ENCODE data around the gene RASD2. TPM values are rescaled to one million over a fixed set of nuclear protein-coding genes. Genes with fewer than 3 reads are reported as not detected.

RASD2 gene
- total RNA-seq, 4 donors from 2014 or later, result 4.7 to 45.9 (median 16.0) TPM

DNA sequence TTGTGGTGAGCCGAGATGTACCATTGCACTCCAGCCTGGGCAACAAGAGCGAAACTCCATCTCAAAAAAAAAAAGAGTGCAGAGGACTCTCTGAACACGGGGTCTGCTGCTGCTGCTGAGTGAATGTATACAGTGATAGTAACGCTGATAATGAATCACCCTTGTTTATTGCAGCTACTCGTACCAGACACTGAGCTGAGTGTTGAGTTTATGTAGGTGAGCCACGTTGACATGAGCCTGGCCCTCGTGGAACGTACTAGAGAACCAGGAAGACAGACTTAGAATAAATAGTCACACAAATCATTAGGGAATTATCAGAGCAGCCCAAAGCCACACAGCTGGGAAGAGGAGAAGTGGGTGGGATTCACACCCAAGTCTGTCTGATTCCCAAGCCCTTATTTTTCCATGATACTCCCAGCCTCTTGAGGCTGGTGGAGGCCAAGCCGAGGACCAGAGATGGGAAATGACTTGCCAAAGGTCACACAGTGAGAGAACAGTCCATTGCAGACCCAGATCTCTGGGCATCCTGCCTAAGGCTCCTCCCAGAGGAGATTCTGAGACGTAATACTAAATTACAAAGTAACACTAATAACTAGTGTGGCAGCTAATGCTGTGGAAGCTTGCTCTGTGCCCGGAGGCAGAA is 41.7 kb downstream of the RASD2 start:
- H3K9me3 ChIP-seq, result no peaks in the 10 kb centered on the region
- H3K36me3 ChIP-seq, result no peaks in the 10 kb centered on the region
- H3K4me1 ChIP-seq, result peaks cover 0 to 21% (median 5%) of the 10 kb centered on the region in 3 donors
- 46 to 60% methylated on average over 7 to 9 of the region's 11 CpGs for WGBS, 2 donors (ENCODE audit: low coverage in 1 of 2)
- no peak for ATAC-seq
- no peaks in the 10 kb centered on the region for H3K27me3 ChIP-seq
- TF ChIP-seq EP300 (IDR thresholded peaks at IDR 0.05) (no peak), POLR2AphosphoS5 (IDR thresholded peaks at IDR 0.05) (no peak), POLR2A (IDR thresholded peaks at IDR 0.05) (no peak)
- TF ChIP-seq, protein P1, sequence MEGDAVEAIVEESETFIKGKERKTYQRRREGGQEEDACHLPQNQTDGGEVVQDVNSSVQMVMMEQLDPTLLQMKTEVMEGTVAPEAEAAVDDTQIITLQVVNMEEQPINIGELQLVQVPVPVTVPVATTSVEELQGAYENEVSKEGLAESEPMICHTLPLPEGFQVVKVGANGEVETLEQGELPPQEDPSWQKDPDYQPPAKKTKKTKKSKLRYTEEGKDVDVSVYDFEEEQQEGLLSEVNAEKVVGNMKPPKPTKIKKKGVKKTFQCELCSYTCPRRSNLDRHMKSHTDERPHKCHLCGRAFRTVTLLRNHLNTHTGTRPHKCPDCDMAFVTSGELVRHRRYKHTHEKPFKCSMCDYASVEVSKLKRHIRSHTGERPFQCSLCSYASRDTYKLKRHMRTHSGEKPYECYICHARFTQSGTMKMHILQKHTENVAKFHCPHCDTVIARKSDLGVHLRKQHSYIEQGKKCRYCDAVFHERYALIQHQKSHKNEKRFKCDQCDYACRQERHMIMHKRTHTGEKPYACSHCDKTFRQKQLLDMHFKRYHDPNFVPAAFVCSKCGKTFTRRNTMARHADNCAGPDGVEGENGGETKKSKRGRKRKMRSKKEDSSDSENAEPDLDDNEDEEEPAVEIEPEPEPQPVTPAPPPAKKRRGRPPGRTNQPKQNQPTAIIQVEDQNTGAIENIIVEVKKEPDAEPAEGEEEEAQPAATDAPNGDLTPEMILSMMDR (IDR thresholded peaks at IDR 0.05), result no peak
- peak overlapping the region in 3 of 4 donors; percentile 44 to 69 (median 50) for H3K27ac ChIP-seq
- H3K4me3 ChIP-seq, result no peak overlapping the region

- TF ChIP-seq POLR2AphosphoS5 (IDR thresholded peaks at IDR 0.05), result no peak
- no peak for TF ChIP-seq POLR2A (IDR thresholded peaks at IDR 0.05)
- TF ChIP-seq, protein P1 (IDR thresholded peaks at IDR 0.05), result peak in 3 of 4 experiments; percentile 89 to 96 (median 95)
- no peak for TF ChIP-seq EP300 (IDR thresholded peaks at IDR 0.05)
- H3K4me1 ChIP-seq, result peaks cover 0 to 29% (median 5%) of the 10 kb centered on the region in 3 donors
- H3K27ac ChIP-seq, result peak overlapping the region in 3 of 4 donors; percentile 44 to 69 (median 50)
- ATAC-seq, result peak; percentile 63
- no peaks in the 10 kb centered on the region for H3K36me3 ChIP-seq
- H3K27me3 ChIP-seq, result no peaks in the 10 kb centered on the region
- no peak overlapping the region for H3K4me3 ChIP-seq
- no peaks in the 10 kb centered on the region for H3K9me3 ChIP-seq
- 83% methylated on average over 1 of the region's 13 CpGs; no CpG with 5 or more reads in 1 of the 2 donors for whole genome bisulfite sequencing, 2 donors (ENCODE audit: low coverage in 1 of 2)
Observed at GRCh38 chr22:35582861-35583670, 42.4 kb downstream of the RASD2 start.

- Histone ChIP-seq H3K36me3 (no peaks in the 10 kb centered on the region), H3K9me3 (no peaks in the 10 kb centered on the region), H3K27ac (no peak overlapping the region), H3K4me3 (no peak overlapping the region), H3K4me1 (peaks cover 0 to 42% (median 5%) of the 10 kb centered on the region in 3 donors), H3K27me3 (no peaks in the 10 kb centered on the region)
- ATAC-seq, result no peak
- TF ChIP-seq POLR2AphosphoS5 (IDR thresholded peaks at IDR 0.05) (no peak), EP300 (IDR thresholded peaks at IDR 0.05) (no peak)
- TF ChIP-seq, protein P1 (IDR thresholded peaks at IDR 0.05), result no peak
Observed at GRCh38 chr22:35586771-35587170, 46.1 kb downstream of the RASD2 start.

DNA sequence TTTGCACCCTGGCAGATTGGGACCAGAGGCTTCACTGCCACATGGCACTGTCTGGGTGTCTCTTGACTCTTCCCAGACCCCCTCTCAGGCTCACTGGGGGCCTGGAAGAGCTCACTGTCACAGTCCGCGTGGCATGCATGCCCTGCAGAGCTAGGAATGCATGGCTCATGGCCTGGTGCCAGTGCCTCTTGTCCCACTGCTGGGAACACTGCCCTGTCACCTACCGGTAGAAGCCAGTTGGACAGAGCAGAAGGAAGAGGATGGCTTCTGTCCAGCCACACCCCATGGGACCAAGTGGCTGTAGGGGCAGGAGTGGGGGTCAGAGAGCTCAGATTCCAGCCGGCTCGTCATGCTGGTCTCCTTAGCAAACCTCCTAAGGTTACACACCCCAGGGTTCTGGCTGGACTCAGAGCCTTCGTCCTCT is 46.8 kb downstream of the RASD2 start:
- peak; percentile 29 for ATAC-seq
- Histone ChIP-seq H3K4me3 (no peak overlapping the region), H3K27me3 (no peaks in the 10 kb centered on the region), H3K36me3 (no peaks in the 10 kb centered on the region), H3K4me1 (peaks cover 0 to 41% (median 6%) of the 10 kb centered on the region in 3 donors), H3K9me3 (no peaks in the 10 kb centered on the region), H3K27ac (peak overlapping the region in 2 of 4 donors; percentile 9 to 41)
- TF ChIP-seq POLR2A (IDR thresholded peaks at IDR 0.05) (no peak), POLR2AphosphoS5 (IDR thresholded peaks at IDR 0.05) (peak; percentile 43)
- 50% methylated on average over 2 of the region's 6 CpGs; no CpG with 5 or more reads in 1 of the 2 donors for WGBS, 2 donors (ENCODE audit: low coverage in 1 of 2)

DNA sequence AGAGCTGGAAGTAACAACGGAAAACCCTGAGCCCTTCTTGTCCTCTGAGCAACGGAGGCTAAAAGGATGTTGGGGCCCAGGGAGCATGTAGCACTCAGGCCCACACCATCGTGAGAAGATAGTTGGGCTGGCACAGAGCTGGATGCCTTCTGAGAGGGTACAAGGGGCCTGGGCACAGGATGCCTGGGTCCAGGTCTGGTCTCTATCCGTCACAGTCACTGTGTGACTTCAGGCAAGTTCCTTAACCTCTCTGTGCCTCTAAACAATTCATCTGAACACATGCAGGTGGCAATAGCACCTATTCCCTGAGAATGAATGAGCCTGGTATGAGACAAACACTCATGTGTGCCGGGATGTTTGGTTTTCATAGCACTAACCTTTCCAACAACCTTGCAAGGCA is 47.3 kb downstream of the RASD2 start:
- TF ChIP-seq, protein P1 (IDR thresholded peaks at IDR 0.05), result no peak
- TF ChIP-seq POLR2A (IDR thresholded peaks at IDR 0.05), result no peak
- peaks cover 0 to 41% (median 8%) of the 10 kb centered on the region in 3 donors for H3K4me1 ChIP-seq
- no peaks in the 10 kb centered on the region for H3K36me3 ChIP-seq
- H3K9me3 ChIP-seq, result no peaks in the 10 kb centered on the region
- H3K27me3 ChIP-seq, result no peaks in the 10 kb centered on the region
- 100% methylated on average over 1 of the region's 5 CpGs; no CpG with 5 or more reads in 1 of the 2 donors for WGBS, 2 donors (ENCODE audit: low coverage in 1 of 2)
- ATAC-seq, result no peak
- peak overlapping the region in 2 of 4 donors; percentile 9 to 41 for H3K27ac ChIP-seq
- no peak overlapping the region for H3K4me3 ChIP-seq
